Upper lobe of right lung (tissue), 1 donor: ENCODE measurements around the gene CCNB2. TPM values are rescaled to one million over a fixed set of nuclear protein-coding genes. Genes with fewer than 3 reads are reported as not detected.
"Not testable (repeated sequence)": the region's sequence is repeated elsewhere in the genome, so short reads cannot be mapped to it uniquely, and the experiment has no call there.

Experiments
- ATAC-seq: fragments of 200-7000 bp; cut with Tn5 transposase; one replicate; pipeline ENCODE4 v1.9.1; 2020; ENCODE audit warnings: mild to moderate bottlenecking, moderate library complexity
- DNase-seq: peaks from one replicate; pipeline ENCODE4 v3.0.0-alpha.2; 2020
- H3K27ac ChIP-seq: fragments of 200-600 bp; one replicate; pipeline ENCODE4 v1.8.0; 2022
- H3K27me3 ChIP-seq: fragments of 200-600 bp; one replicate; pipeline ENCODE4 v1.8.0; 2022; ENCODE audit warnings: mild to moderate bottlenecking
- H3K36me3 ChIP-seq: fragments of 200-600 bp; one replicate; pipeline ENCODE4 v1.8.0; 2022
- H3K4me1 ChIP-seq: fragments of 200-600 bp; one replicate; pipeline ENCODE4 v1.8.0; 2022
- H3K4me3 ChIP-seq: fragments of 200-600 bp; one replicate; pipeline ENCODE4 v1.8.0; 2022; ENCODE audit warnings: mild to moderate bottlenecking
- H3K9me3 ChIP-seq: fragments of 200-600 bp; one replicate; pipeline ENCODE4 v1.8.0; 2022
- intact Hi-C: fragments of 100-400 bp; cut with DNase I; formaldehyde crosslinking; loops from one replicate; pipeline ENCODE4 v1.11.0; 2022
- total RNA-seq: library from RNA; stranded (reverse); fragmentation: NEBNext Ultra II Directional; extraction: Animal tissue kit (Norgen Biotek cat#: 25700); gene quantifications from one replicate; pipeline ENCODE4 v1.2.1, GENCODE V29; 2021
- TF ChIP-seq, protein P1 (sequence below): fragments of 200-600 bp; IDR thresholded peaks from one replicate; pipeline ENCODE4 v1.8.0; 2022; ENCODE audit warnings: antibody characterized with exemption
- donor health status: DM: no; HTN: yes; CAD: no; lungs with severe emphysema.

The CCNB2 gene
- total RNA-seq, 1 donor from 2014 or later = 1.7 TPM

DNA sequence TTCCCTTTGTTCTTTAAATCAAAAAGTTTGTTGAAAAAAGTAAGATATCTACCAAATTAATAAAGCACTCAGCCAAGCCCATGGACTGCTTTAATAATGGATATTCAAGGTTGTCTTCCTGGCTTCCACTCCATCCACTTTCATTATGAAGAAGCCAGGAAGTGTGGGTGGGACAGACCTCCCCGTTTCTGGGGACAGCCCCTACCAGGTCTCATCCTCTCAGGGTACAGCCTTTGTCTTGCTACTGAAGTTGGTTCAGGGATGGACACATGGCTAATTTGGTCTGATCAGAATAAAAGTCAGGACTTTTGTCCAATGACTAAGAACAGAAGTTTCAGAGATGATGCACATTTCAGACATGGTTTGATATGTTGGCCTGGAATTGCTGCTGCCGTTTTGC is 32.6 kb downstream of the CCNB2 start:
- ATAC-seq = no peak
- Histone ChIP-seq H3K27me3 (no peaks in the 10 kb centered on the region), H3K9me3 (no peaks in the 10 kb centered on the region), H3K27ac (no peak overlapping the region), H3K4me1 (peaks cover 11% of the 10 kb centered on the region), H3K4me3 (no peak overlapping the region), H3K36me3 (peaks cover 38% of the 10 kb centered on the region)
- TF ChIP-seq, protein P1, sequence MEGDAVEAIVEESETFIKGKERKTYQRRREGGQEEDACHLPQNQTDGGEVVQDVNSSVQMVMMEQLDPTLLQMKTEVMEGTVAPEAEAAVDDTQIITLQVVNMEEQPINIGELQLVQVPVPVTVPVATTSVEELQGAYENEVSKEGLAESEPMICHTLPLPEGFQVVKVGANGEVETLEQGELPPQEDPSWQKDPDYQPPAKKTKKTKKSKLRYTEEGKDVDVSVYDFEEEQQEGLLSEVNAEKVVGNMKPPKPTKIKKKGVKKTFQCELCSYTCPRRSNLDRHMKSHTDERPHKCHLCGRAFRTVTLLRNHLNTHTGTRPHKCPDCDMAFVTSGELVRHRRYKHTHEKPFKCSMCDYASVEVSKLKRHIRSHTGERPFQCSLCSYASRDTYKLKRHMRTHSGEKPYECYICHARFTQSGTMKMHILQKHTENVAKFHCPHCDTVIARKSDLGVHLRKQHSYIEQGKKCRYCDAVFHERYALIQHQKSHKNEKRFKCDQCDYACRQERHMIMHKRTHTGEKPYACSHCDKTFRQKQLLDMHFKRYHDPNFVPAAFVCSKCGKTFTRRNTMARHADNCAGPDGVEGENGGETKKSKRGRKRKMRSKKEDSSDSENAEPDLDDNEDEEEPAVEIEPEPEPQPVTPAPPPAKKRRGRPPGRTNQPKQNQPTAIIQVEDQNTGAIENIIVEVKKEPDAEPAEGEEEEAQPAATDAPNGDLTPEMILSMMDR = no peak
- DNase-seq = no peak
- intact Hi-C loops = no loop called here

DNA sequence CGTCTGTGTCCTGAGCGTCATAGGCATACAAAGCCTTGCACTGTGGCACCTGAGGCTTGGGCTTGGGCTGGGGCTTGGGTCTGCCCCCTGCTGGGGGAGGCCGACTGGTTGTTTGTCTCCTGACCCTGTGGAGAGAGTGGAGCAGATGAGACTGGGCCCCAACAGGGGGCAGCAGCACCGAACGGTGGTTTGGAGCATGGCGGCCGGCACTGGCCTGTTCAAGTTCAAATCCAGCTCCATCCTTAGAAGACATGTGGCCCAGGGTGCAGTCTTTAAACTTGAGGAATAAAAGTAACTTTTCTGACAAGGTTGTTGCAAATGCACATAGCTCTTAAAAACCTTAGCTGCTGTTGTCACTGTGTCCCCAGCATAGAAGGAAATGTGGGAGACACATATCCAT is 33.3 kb downstream of the CCNB2 start:
- intact Hi-C loops = no loop called here
- ATAC-seq (peak; percentile 64), DNase-seq (peak; percentile 74)
- Histone ChIP-seq H3K27ac (no peak overlapping the region), H3K36me3 (peaks cover 38% of the 10 kb centered on the region), H3K4me1 (peaks cover 11% of the 10 kb centered on the region), H3K4me3 (no peak overlapping the region), H3K9me3 (no peaks in the 10 kb centered on the region), H3K27me3 (no peaks in the 10 kb centered on the region)
- TF ChIP-seq, protein P1 = peak; percentile 47

DNA sequence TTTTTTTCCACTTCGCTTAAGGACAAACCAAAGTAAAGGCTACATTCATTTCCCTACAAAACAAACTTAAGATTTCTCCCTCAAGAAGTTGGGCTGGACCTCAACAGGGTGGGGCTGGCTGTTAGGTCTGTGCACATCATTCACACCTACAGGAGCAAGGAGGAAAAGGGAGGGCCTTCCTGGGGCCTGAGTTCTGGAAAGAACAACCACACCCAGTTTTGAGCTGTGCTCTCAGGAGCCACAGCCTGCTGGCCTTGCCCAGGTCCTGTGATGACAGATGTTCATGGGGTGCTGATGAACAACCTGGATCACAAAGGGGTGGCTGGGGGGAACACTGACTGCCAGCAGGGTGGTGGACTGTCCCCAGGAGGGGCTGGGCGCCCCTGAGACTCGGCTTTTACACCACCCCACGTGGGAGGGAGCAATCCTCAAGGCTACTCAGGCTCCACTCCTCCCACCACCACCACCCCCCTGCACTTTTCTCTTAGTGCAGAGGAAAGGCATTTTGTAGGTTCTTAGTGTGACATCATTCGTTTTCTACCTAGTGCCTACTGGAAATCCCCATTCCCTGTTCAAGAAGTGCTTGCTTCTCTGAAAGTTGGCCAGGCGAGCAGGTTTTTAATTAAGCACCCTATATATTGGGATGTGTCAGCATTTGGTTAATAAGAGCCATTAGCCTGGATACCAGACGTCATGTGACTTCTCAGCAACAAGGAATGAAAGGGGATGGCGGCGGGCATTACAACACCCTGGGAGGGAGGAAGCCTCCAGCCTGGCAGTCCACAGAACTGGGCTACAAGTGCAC is 35.7 kb downstream of the CCNB2 start:
- H3K27ac ChIP-seq = no peak overlapping the region
- DNase-seq = no peak
- TF ChIP-seq, protein P1 = no peak
- H3K9me3 ChIP-seq = no peaks in the 10 kb centered on the region
- H3K27me3 ChIP-seq = no peaks in the 10 kb centered on the region
- intact Hi-C loops = no loop called here
- peaks cover 31% of the 10 kb centered on the region for H3K36me3 ChIP-seq
- peaks cover 11% of the 10 kb centered on the region for H3K4me1 ChIP-seq
- peak; percentile 78 for ATAC-seq
- no peak overlapping the region for H3K4me3 ChIP-seq

DNA sequence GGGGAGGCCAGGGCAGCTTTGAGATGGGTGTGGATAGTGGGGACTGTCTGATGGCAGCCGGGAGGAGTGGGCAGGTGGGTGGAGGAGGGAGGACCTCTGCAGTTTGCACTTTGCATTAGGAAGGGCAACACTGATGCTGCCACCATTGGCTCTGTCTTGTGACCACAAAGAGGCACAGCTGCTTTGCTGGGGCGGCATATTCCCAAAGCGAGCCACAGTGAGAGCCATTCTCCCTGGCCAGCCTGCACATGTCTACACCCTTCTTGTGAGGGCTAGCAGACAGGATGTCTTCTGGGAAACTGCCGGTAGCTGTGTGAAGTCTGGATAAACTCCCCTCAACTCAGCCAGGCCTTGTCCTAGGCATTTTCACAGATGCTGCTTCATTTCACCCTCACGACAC is 38.3 kb downstream of the CCNB2 start:
- DNase-seq (no peak), ATAC-seq (no peak)
- no peaks in the 10 kb centered on the region for H3K27me3 ChIP-seq
- H3K36me3 ChIP-seq = peaks cover 14% of the 10 kb centered on the region
- H3K9me3 ChIP-seq = no peaks in the 10 kb centered on the region
- H3K4me3 ChIP-seq = no peak overlapping the region
- no peak overlapping the region for H3K27ac ChIP-seq
- peaks cover 11% of the 10 kb centered on the region for H3K4me1 ChIP-seq
- TF ChIP-seq, protein P1 = no peak
- intact Hi-C loops = no loop called here

DNA sequence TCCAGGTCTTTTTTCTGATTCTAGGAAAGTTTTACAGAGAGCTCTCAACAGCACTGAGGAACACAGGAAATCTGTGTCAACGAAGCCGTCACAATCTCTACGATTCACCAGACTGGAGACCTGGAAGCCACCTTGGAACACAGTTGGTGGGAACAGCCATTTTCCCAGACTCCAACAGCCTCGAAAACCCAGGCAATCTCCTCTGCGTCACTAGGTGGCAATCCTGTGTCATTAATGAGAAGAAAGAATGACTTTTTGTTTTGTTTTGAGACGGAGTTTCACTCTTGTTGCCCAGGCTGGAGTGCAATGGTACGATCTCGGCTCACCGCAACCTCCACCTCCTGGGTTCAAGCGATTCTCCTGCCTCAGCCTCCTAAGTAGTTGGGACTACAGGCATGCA is 39.6 kb downstream of the CCNB2 start:
- H3K27ac ChIP-seq, intact Hi-C loops, DNase-seq, H3K4me3 ChIP-seq, ATAC-seq, H3K9me3 ChIP-seq, H3K27me3 ChIP-seq: not testable (repeated sequence)
- TF ChIP-seq, protein P1 = peak; percentile 11
- peaks cover 11% of the 10 kb centered on the region for H3K4me1 ChIP-seq
- H3K36me3 ChIP-seq = peaks cover 14% of the 10 kb centered on the region
